ENCODE measurements around the gene TNFRSF13B.

The TNFRSF13B gene

DNA sequence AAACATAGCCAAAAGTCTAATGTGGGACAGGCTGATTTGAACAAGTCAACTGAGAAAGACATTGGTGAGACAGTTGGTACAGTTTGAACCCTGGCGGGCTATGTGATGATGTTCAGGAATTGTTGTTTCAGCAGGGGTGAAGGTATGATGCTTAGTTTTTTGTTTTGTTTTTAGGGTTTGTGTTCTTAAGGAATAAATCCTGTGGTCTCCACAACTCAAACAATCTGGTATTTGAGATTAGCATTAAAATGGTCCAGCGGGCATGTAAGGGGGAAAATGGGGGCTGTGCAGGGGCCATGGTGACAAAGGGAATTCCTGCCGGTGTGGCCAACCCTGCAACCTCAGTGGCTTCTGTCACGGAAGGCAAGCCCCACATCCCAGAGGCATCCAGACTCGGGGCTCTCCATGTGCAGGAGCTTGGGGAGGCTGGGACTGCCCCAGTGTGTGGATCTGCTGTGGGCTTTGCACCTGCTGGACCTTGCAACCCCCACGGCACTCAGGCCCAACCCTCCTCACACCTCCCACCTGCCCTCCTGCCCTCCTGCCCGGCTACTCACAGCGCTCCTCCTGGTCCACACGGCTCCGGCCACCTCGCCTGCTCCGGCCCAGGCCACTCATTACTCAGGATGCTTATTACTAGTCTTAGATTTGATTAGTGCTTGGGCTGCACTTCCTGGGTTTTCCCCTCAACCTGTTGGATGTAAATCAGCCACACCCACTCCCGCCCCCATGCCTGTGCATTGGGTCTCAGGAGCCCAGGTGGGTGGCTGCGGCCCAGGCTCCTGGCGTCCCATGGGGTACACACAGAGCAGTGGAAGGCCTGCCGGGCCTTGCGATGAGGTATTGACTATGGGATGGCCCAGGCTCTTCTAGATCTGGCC lies at the start of gene TNFRSF13B:
TNFRSF13B (minus strand) TSS at position 661 of the 881 bp plus-strand sequence; CDS start at position 618, 43 bp downstream.
- in situ Hi-C loops (cut with MboI; ENCODE audit: low pct_unique_long_range_greater_than_20kb, low sequenced_read_pairs, unreplicated experiment): no loop called here
- TF ChIP-seq, protein P1, sequence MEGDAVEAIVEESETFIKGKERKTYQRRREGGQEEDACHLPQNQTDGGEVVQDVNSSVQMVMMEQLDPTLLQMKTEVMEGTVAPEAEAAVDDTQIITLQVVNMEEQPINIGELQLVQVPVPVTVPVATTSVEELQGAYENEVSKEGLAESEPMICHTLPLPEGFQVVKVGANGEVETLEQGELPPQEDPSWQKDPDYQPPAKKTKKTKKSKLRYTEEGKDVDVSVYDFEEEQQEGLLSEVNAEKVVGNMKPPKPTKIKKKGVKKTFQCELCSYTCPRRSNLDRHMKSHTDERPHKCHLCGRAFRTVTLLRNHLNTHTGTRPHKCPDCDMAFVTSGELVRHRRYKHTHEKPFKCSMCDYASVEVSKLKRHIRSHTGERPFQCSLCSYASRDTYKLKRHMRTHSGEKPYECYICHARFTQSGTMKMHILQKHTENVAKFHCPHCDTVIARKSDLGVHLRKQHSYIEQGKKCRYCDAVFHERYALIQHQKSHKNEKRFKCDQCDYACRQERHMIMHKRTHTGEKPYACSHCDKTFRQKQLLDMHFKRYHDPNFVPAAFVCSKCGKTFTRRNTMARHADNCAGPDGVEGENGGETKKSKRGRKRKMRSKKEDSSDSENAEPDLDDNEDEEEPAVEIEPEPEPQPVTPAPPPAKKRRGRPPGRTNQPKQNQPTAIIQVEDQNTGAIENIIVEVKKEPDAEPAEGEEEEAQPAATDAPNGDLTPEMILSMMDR (IDR thresholded peaks at IDR 0.05; ENCODE audit: extremely low read depth, insufficient read depth, missing control alignments): no peak
- DNase-seq (ENCODE audit: low spot score): no peak

DNA sequence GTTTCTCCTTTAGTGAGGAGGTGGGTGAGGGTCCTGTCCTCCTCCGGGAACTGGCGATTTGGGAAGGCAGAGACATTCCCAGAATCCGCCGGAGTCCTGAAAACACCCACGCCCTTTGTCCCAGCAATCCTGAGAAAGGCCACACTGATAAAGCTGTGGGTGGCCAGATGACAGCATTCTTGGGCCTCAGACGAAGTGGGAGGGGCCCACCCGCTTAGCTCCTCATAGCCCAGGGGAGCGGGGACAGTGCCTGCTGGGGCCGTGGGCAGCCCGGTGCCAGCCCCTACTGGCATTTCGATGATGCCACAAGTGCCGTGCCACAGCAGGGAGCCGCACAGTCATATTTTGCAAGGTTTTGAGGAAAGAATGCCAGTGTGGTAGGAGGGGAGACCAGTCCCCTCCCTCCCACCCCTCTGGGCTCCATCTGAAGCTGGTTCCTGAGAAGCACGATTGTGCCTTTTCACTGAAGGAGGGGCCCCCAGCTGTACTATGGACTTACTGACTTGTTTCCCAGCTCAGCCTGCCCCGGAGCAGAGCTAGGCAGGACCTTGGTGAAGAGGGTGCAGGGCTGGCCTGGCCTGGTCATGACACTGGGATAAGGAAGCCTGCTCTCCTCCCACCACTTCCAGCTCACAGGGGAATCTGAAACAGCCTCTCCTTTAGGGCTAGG lies 49.4 kb upstream of the TNFRSF13B start:
- in situ Hi-C loops (cut with MboI; ENCODE audit: low pct_unique_long_range_greater_than_20kb, low sequenced_read_pairs, unreplicated experiment): loop anchor here (25.0 kb wide), 1 partner anchor 291 kb away; the partner anchor contains the start of gene NT5M
- DNase-seq (ENCODE audit: low spot score): no peak
- TF ChIP-seq, protein P1 (IDR thresholded peaks at IDR 0.05; ENCODE audit: extremely low read depth, insufficient read depth, missing control alignments): no peak

DNA sequence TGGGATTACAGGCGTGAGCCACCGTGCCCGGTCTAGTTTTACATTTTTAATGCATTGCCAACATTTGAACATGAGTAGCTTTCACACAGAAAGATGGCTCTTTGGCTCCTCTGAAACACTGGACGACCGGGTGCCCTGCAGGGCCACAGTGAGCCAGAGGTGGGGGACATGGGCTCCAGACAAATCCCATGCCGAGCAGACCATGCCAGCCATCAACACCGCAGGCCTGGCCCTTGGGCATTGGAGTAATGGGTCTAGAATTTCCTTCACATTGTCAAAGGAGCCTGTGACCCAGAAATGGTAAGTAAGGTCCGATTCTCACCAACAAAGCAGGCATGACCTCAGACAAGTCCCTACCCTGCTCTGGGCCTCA lies 48.9 kb upstream of the TNFRSF13B start:
- in situ Hi-C loops (cut with MboI; ENCODE audit: low pct_unique_long_range_greater_than_20kb, low sequenced_read_pairs, unreplicated experiment): loop anchor here (25.0 kb wide), 1 partner anchor 291 kb away; the partner anchor contains the start of gene NT5M
- DNase-seq (ENCODE audit: low spot score): no peak
- TF ChIP-seq, protein P1 (IDR thresholded peaks at IDR 0.05; ENCODE audit: extremely low read depth, insufficient read depth, missing control alignments): no peak

DNA sequence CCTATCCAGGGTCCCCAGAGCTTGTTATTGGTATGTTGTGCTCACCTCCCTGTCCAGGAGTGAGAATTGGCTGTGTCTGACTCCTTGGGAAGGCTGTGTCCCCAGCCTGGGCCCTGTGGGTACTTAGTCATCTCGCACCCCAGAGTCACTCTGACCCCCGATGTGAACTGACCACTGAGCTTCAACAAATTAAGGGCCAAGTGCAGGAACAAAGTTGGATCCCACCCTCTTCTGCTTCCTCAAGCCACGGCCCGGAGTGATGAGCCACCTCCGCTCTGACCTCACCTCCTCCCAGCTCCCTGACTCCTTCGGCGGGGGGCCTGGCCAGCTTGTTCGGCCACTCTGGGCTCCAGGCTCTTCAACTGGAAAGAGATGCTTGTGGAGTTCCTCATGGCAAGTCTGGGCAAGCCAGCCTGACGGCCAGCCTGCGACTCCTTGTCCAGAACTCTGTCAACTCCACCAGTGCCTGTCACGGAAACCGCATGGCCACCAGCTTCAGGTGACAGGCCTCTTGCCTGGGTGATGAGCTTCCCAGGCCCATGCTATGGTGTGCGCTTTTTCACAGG lies 48.1 kb upstream of the TNFRSF13B start:
- in situ Hi-C loops (cut with MboI; ENCODE audit: low pct_unique_long_range_greater_than_20kb, low sequenced_read_pairs, unreplicated experiment): loop anchor here (25.0 kb wide), 1 partner anchor 292 kb away; the partner anchor contains the start of gene NT5M

DNA sequence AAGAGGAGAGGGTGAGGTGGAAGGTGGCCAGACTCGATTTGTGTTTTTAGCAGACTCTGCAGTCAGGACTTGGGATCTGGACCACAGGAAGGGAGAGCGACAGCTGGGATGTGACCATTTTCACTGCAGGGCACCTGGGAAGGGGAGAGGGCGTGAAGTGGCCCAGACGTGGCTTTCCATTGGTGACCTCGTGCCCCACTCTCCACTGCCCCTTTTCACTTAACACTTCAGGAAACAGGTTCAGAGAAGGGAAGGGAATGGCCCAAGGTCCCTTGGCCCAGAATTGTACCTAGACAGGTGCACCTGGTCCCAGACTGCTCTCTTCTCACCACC lies 47.5 kb upstream of the TNFRSF13B start:
- in situ Hi-C loops (cut with MboI; ENCODE audit: low pct_unique_long_range_greater_than_20kb, low sequenced_read_pairs, unreplicated experiment): loop anchor here (25.0 kb wide), 1 partner anchor 293 kb away; the partner anchor contains the start of gene NT5M
- TF ChIP-seq, protein P1 (IDR thresholded peaks at IDR 0.05; ENCODE audit: extremely low read depth, insufficient read depth, missing control alignments): no peak
- no peak for DNase-seq (ENCODE audit: low spot score)

More for the DNA sequence above, 48.1 kb upstream of the TNFRSF13B start:
- DNase-seq (ENCODE audit: low spot score): no peak
- TF ChIP-seq, protein P1 (IDR thresholded peaks at IDR 0.05; ENCODE audit: extremely low read depth, insufficient read depth, missing control alignments): no peak

All from GM13977 (cell line).